GM13976 (cell line): ENCODE results near the gene FXR2.
"Not testable (repeated sequence)": the region's sequence is repeated elsewhere in the genome, so short reads cannot be mapped to it uniquely, and the experiment has no call there.

ENCODE experiments used
- DNase-seq: peaks from one replicate; pipeline ENCODE4 v3.0.0; 2012; ENCODE audit warnings: low spot score
- CTCF ChIP-seq: IDR thresholded peaks from 2 replicates; pipeline ENCODE4 v1.5.1; 2012; ENCODE audit warnings: borderline replicate concordance, mild to moderate bottlenecking; ENCODE audit not compliant: insufficient read depth; ENCODE audit errors: extremely low read depth, missing control alignments, control extremely low read depth
- in situ Hi-C: fragments of 300-500 bp; cut with MboI; formaldehyde crosslinking; loops from one replicate; pipeline ENCODE4 v1.12.0; 2022; ENCODE audit warnings: low sequenced_read_pairs, mixed read lengths, inconsistent platforms; ENCODE audit not compliant: unreplicated experiment

The FXR2 gene

GRCh38 chr17:7629939-7630571 is 15.4 kb upstream of the FXR2 start, which contains the start of gene SHBG:
SHBG (plus strand) TSS chr17:7630135; CDS start chr17:7630173, 38 bp downstream.
- in situ Hi-C loops = no loop called here
- TF ChIP-seq CTCF = no peak
- DNase-seq = no peak

GRCh38 chr17:7627250-7628121 is 12.8 kb upstream of the FXR2 start, which contains the start of gene SAT2:
SAT2 (minus strand) TSS chr17:7627821; CDS start chr17:7627635, 186 bp downstream.
- no peak for TF ChIP-seq CTCF
- in situ Hi-C loops = no loop called here
- DNase-seq = peak; percentile 99

GRCh38 chr17:7626956-7627249 is 12.2 kb upstream of the FXR2 start:
- in situ Hi-C loops = no loop called here

GRCh38 chr17:7626307-7626706 is 11.6 kb upstream of the FXR2 start:
- in situ Hi-C loops = no loop called here
- no peak for TF ChIP-seq CTCF
- no peak for DNase-seq

More at GRCh38 chr17:7626956-7627249, 12.2 kb upstream of the FXR2 start:
- TF ChIP-seq CTCF = no peak
- DNase-seq = no peak

GRCh38 chr17:7625749-7626148 is 11.1 kb upstream of the FXR2 start:
- in situ Hi-C loops, DNase-seq: not testable (repeated sequence)

- in situ Hi-C loops = no loop called here
- TF ChIP-seq CTCF = no peak
- DNase-seq = no peak
Observed at GRCh38 chr17:7623661-7624060, 9.0 kb upstream of the FXR2 start.

- in situ Hi-C loops = no loop called here
- TF ChIP-seq CTCF = no peak
- no peak for DNase-seq
Observed at GRCh38 chr17:7620835-7621234, 6.1 kb upstream of the FXR2 start.
